Measurements from ENCODE around the gene GOLGA8G. TPM values are rescaled to one million over a fixed set of nuclear protein-coding genes. Genes with fewer than 3 reads are reported as not detected.
"Not testable (repeated sequence)": the region's sequence is repeated elsewhere in the genome, so short reads cannot be mapped to it uniquely, and the experiment has no call there.

GOLGA8G gene, protein sequence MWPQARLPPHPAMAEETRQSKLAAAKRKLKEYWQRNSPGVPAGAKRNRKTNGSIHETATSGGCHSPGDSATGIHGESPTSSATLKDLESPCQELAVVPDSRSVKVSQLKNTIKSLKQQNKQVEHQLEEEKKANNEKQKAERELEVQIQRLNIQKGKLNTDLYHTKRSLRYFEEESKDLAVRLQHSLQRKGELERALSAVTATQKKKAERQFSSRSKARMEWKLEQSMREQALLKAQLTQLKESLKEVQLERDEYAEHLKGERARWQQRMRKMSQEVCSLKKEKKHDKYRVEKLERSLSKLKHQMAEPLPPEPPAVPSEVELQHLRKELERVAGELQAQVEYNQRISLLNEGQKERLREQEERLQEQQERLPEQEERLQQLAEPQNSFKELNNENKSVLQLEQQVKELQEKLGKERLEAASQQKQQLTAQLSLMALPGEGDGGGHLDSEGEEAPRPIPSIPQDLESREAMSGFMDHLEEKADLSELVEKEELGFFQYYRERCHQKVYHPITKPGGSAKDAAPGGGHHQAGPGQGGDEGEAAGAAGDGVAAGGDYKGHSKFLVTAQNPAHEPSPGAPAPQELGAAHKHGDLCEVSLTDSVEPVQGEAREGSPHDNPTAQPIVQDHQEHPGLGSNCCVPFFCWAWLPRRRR
- total RNA-seq (ENCODE audit: low replicate concordance): not detected in 2 replicates

DNA sequence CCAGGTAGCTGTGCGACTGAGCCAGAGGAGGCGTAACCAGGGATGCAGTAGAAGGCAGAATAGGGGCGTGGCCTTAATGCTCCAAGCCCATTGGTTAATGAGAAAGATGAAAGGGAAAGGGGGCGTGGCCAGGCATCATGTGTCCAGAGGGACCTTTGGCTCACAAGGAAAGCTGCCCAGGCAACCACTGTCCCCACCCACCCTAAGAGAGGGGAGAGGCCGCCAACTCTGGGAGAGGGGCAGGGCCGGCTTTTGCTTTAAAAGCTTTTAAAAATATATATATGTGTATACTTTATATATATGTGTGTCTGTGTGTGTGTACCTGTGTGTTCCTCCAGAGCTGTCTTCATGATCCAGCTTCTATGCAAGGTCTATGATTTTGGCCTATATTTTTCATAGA lies at the start of gene GOLGA8G:
TSS of gene GOLGA8G (minus strand) at position 18 of the 400 bp plus-strand sequence. CDS start 62 bp downstream, outside the sequence.
- DNase-seq (ENCODE audit: low read depth); H3K4me3 ChIP-seq (ENCODE audit: low read depth, low read length): not testable (repeated sequence)

DNA sequence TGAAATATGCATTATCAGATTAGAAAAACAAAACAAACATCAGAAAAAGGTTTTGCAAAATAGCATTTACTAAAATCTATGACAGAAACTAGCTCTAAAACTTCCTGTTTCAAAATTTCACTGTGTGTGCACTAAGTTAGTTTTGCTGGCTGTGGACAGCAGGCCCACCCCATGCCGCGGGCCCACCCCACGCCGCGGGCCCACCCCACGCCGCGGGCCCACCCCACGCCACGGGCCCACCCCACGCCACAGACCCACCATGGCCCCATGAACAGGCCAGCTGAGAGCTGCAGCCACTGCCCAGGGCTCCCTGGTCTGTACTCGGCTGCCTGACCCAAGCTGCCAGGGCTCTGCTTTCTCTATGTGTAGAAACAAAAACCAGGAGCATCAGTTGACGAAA lies 40.6 kb upstream of the GOLGA8G start:
- DNase-seq (ENCODE audit: low read depth); H3K4me3 ChIP-seq (ENCODE audit: low read depth, low read length): not testable (repeated sequence)

GRCh38 chr15:28553268-28553667 lies 20.5 kb upstream of the GOLGA8G start, which contains the start of gene GOLGA6L25:
Gene GOLGA6L25 (plus strand): TSS chr15:28553568. CDS start chr15:28553629, 61 bp downstream.
- H3K4me3 ChIP-seq (ENCODE audit: low read depth, low read length); DNase-seq (ENCODE audit: low read depth): not testable (repeated sequence)

DNA sequence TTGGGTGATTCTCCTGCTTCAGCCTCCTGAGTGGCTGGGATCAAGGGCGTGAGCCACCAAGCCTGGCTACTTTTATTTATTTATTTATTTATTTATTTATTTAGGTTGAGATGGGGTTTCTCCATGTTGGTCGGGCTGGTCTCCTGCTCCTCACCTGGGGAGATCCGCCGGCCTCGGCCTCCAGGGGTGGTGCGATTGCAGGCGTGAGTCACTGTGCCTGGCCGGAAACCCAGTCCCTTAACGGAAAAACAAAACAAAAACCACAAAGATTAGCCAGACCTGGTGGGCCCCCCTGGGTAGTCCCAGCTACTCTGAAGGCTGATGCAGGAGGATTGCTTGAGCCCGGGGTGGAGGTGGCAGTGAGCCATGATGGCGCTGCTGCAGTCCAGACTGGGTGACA lies 17.6 kb downstream of the GOLGA8G start:
- not testable (repeated sequence) for H3K4me3 ChIP-seq (ENCODE audit: low read depth, low read length); DNase-seq (ENCODE audit: low read depth)

- not testable (repeated sequence) for H3K4me3 ChIP-seq (ENCODE audit: low read depth, low read length); DNase-seq (ENCODE audit: low read depth)
These were observed 18.6 kb downstream of the GOLGA8G start for GRCh38 chr15:28514128-28514527.

GRCh38 chr15:28508217-28508889 lies 24.4 kb downstream of the GOLGA8G start:
- H3K4me3 ChIP-seq (ENCODE audit: low read depth, low read length); DNase-seq (ENCODE audit: low read depth): not testable (repeated sequence)

DNA sequence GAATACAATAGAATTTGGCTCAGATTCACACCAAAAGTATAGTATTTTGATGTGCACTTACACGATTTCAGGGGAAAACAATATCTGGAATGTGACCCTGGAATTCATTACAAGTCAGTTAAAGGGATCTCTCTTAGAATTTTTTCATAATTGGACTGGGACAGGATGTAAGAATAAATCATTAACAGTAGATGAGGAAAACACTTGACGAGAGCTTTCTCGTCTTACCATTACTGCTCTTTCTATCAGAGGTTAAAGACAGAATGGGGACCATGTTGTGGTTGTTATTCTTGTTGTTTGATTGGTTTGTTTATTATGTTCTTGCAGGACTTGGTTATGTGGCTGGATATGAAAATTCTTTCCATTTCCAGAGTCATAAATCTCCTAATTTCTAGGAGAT lies 51.4 kb downstream of the GOLGA8G start:
- H3K4me3 ChIP-seq (ENCODE audit: low read depth, low read length); DNase-seq (ENCODE audit: low read depth): not testable (repeated sequence)

Small RNAs within 50 kb of the gene (small RNA-seq; reads per million reads assigned to genes)
- not detected for gene AC138749.2
- gene AC138749.4: not detected
- gene AC138749.5: not detected
- not detected for gene MIR4509-3
- gene RF00017: not detected

Other genes starting within 250 kb of the GOLGA8G start
- 41.4 and 49.1 TPM in 2 replicates for gene HERC2, start 210.8 kb downstream of the GOLGA8G start, total RNA-seq (ENCODE audit: low replicate concordance)
- 0.08 TPM in 1 of 2 replicates, not detected in the other for gene GOLGA6L24, start 174.9 kb downstream of the GOLGA8G start, total RNA-seq (ENCODE audit: low replicate concordance)
- gene GOLGA8F, start 154.3 kb downstream of the GOLGA8G start, total RNA-seq (ENCODE audit: low replicate concordance): under 0.01 TPM in 1 of 2 replicates, not detected in the other
- gene GOLGA6L25, start 20.6 kb upstream of the GOLGA8G start, total RNA-seq (ENCODE audit: low replicate concordance): not detected in 2 replicates
- 1.2 TPM in 1 of 2 replicates, not detected in the other for gene GOLGA8M, start 179.4 kb upstream of the GOLGA8G start, total RNA-seq (ENCODE audit: low replicate concordance)

Measured in fibroblast of the aortic adventitia (primary cell).